Panc1 (cell line): ENCODE measurements around the gene EFEMP1. TPM values are rescaled to one million over a fixed set of nuclear protein-coding genes. Genes with fewer than 3 reads are reported as not detected.

Experiments
- ATAC-seq: fragments of 200-7000 bp; cut with Tn5 transposase; 2 replicates; pipeline ENCODE4 v1.9.1; 2020; ENCODE audit warnings: mild to moderate bottlenecking, moderate library complexity
- BruUV-seq: library from RNA; stranded (reverse); fragments of 400-500 nt; replicated peaks from 2 replicates; lab custom pipeline; 2021; lab: Mats Ljungman, UMichigan
- CTCF ChIA-PET: fragments of 300-600 bp; sonication (Branson Sonifier 250); formaldehyde crosslinking; loops from one replicate; lab custom pipeline; 2022; ENCODE audit warnings: antibody characterized with exemption; lab: Charles Lee
- POLR2A ChIA-PET: fragments of 300-600 bp; sonication (Branson Sonifier 250); formaldehyde crosslinking; loops from one replicate; lab custom pipeline; 2022; ENCODE audit warnings: antibody characterized with exemption; lab: Charles Lee
- DNase-seq: peaks from one replicate; pipeline ENCODE4 v3.0.0-alpha.2; 2010; ENCODE audit warnings: low read depth, low spot score
- H3K27ac ChIP-seq: 2 replicates; pipeline ENCODE4 v1.5.1; 2011; ENCODE audit warnings: mild to moderate bottlenecking, low read length, inconsistent platforms
- H3K27me3 ChIP-seq: fragments of 200-500 bp; sonication (Bioruptor generic); 2 replicates; pipeline ENCODE4 v1.6.0; 2014; ENCODE audit warnings: low read length, inconsistent platforms; ENCODE audit not compliant: control insufficient read depth, insufficient read depth
- H3K36me3 ChIP-seq: fragments of 200-500 bp; sonication (Bioruptor generic); 2 replicates; pipeline ENCODE4 v1.5.1; 2014; ENCODE audit warnings: inconsistent platforms, mild to moderate bottlenecking, low read length, moderate library complexity; ENCODE audit not compliant: control insufficient read depth, insufficient read depth
- H3K4me1 ChIP-seq: 2 replicates; pipeline ENCODE4 v1.5.1; 2011; ENCODE audit warnings: inconsistent platforms, mild to moderate bottlenecking, low read length, moderate library complexity; ENCODE audit not compliant: control insufficient read depth, insufficient read depth
- H3K4me3 ChIP-seq, 2 experiments: 2 replicates each; pipeline ENCODE4 v1.5.1; 2011 to 2012; ENCODE audit warnings: low read depth in 2 of 2, low read length in 2 of 2, mild to moderate bottlenecking in 2 of 2, inconsistent platforms in 1 of 2, moderate library complexity in 1 of 2
- H3K9me3 ChIP-seq: fragments of 200-500 bp; sonication (Bioruptor generic); 2 replicates; pipeline ENCODE4 v1.5.1; 2014; ENCODE audit warnings: low read depth, mild to moderate bottlenecking, inconsistent platforms, low read length, moderate library complexity; ENCODE audit not compliant: control insufficient read depth, insufficient read depth
- CTCF ChIP-seq: fragments of 450-650 bp; IDR thresholded peaks from 2 replicates; pipeline ENCODE4 v1.5.1; 2017; ENCODE audit warnings: mild to moderate bottlenecking
- POLR2AphosphoS5 ChIP-seq: IDR thresholded peaks from 2 replicates; pipeline ENCODE4 v1.6.1; 2012; ENCODE audit warnings: mild to moderate bottlenecking, low read depth, low read length, moderate library complexity
- REST ChIP-seq, 2 experiments: IDR thresholded peaks; 2 replicates each; pipeline ENCODE4 v1.6.1; 2011 to 2012; ENCODE audit warnings: low read depth in 2 of 2, control low read depth in 1 of 2, low read length in 1 of 2, mild to moderate bottlenecking in 1 of 2, moderate library complexity in 1 of 2; ENCODE audit not compliant: insufficient read depth in 1 of 2
- SIN3A ChIP-seq: IDR thresholded peaks from 2 replicates; pipeline ENCODE4 v1.6.1; 2012; ENCODE audit warnings: low read depth, mild to moderate bottlenecking, low read length, moderate library complexity, borderline replicate concordance; ENCODE audit not compliant: insufficient read depth
- TCF7L2 ChIP-seq: IDR thresholded peaks from 2 replicates; pipeline ENCODE4 v1.6.1; 2011; ENCODE audit warnings: mild to moderate bottlenecking, low read depth, low read length, inconsistent platforms
- in situ Hi-C: cut with HindIII; loops from 2 replicates; pipeline ENCODE4 v1.10.0; 2016; ENCODE audit warnings: low sequenced_read_pairs, low pct_unique_long_range_greater_than_20kb
- intact Hi-C: fragments of 100-400 bp; cut with micrococcal nuclease; formaldehyde crosslinking; loops from one replicate; pipeline ENCODE4 v1.10.0; 2022; ENCODE audit not compliant: unreplicated experiment
- total RNA-seq: library from RNA; stranded (reverse); gene quantifications from one replicate; pipeline ENCODE4 v1.2.1, GENCODE V29; 2021; ENCODE audit not compliant: unreplicated experiment

Gene EFEMP1
- total RNA-seq, 1 experiment from 2014 or later: 15.5 TPM

- ChIA-PET POLR2A (interaction anchor here (0.7 kb wide), 1 partner anchor 223 kb away, joined by 3 read pairs; no protein-coding TSS in a partner anchor), CTCF (no interaction called here)
- DNase-seq (no peak), ATAC-seq (no peak)
- peaks cover 5% of the 10 kb centered on the region for H3K4me1 ChIP-seq
- H3K4me3 ChIP-seq: no peak overlapping the region
- TF ChIP-seq REST (IDR thresholded peaks at IDR 0.05; ENCODE audit: insufficient read depth in 1 of 2, low read depth in 2 of 2, low read length in 1 of 2) (no peak), SIN3A (no peak), CTCF (no peak), POLR2AphosphoS5 (no peak), TCF7L2 (no peak)
- no peaks in the 10 kb centered on the region for H3K36me3 ChIP-seq
- no peaks in the 10 kb centered on the region for H3K9me3 ChIP-seq
- in situ Hi-C loops: no loop called here
- intact Hi-C loops: no loop called here
- BruUV-seq: no TSS peak
- H3K27ac ChIP-seq: no peak overlapping the region
- no peaks in the 10 kb centered on the region for H3K27me3 ChIP-seq
Observed at GRCh38 chr2:55949613-55950012, 26.0 kb upstream of the EFEMP1 start.

GRCh38 chr2:55949211-55949610 is 25.6 kb upstream of the EFEMP1 start:
- no TSS peak for BruUV-seq

More at GRCh38 chr2:55949211-55949610, 25.6 kb upstream of the EFEMP1 start:
- ChIA-PET CTCF (no interaction called here), POLR2A (interaction anchor here (0.7 kb wide), 1 partner anchor 223 kb away, joined by 3 read pairs; no protein-coding TSS in a partner anchor)
- no peak overlapping the region for H3K4me3 ChIP-seq
- no peak overlapping the region; the same call in 1 of the 2 replicates for H3K27ac ChIP-seq
- no peaks in the 10 kb centered on the region for H3K36me3 ChIP-seq
- peaks cover 5% of the 10 kb centered on the region for H3K4me1 ChIP-seq
- in situ Hi-C loops: no loop called here
- ATAC-seq: no peak
- H3K9me3 ChIP-seq: no peaks in the 10 kb centered on the region
- TF ChIP-seq REST (IDR thresholded peaks at IDR 0.05; ENCODE audit: insufficient read depth in 1 of 2, low read depth in 2 of 2, low read length in 1 of 2): no peak
- no peak for TF ChIP-seq CTCF
- no peak for TF ChIP-seq POLR2AphosphoS5
- H3K27me3 ChIP-seq: no peaks in the 10 kb centered on the region
- no peak for DNase-seq
- intact Hi-C loops: no loop called here
